GM23338 (cell line): ENCODE data around the gene FUZ. TPM values are rescaled to one million over a fixed set of nuclear protein-coding genes. Genes with fewer than 3 reads are reported as not detected.

Source experiments
- ATAC-seq: fragments of 200-7000 bp; cut with Tn5 transposase; 3 replicates; pipeline ENCODE4 v1.9.1; 2020
- DNase-seq: peaks from one replicate; pipeline ENCODE4 v3.0.0-alpha.2; 2015; ENCODE audit warnings: low spot score
- H2AFZ ChIP-seq: fragments of 200-600 bp; sonication (generic); 2 replicates; pipeline ENCODE4 v1.8.0; 2016; ENCODE audit warnings: antibody characterized with exemption, mild to moderate bottlenecking, moderate library complexity
- H3F3A ChIP-seq: fragments of 200-600 bp; sonication (generic); replicated peaks from 2 replicates; pipeline ENCODE4 v1.8.0; 2017; ENCODE audit warnings: antibody characterized with exemption, mixed run types, low read depth
- H3K27ac ChIP-seq: fragments of 200-600 bp; sonication (generic); 2 replicates; pipeline ENCODE4 v1.6.1; 2016; ENCODE audit warnings: low read depth
- H3K27me3 ChIP-seq: fragments of 200-600 bp; sonication (generic); 2 replicates; pipeline ENCODE4 v1.8.0; 2016; ENCODE audit warnings: mild to moderate bottlenecking, mixed run types, moderate library complexity; ENCODE audit not compliant: insufficient read depth
- H3K36me3 ChIP-seq: fragments of 200-600 bp; sonication (generic); 2 replicates; pipeline ENCODE4 v1.8.0; 2016; ENCODE audit warnings: mild to moderate bottlenecking; ENCODE audit not compliant: insufficient read depth
- H3K4me1 ChIP-seq: fragments of 200-600 bp; sonication (generic); 2 replicates; pipeline ENCODE4 v1.8.0; 2016; ENCODE audit warnings: mild to moderate bottlenecking, moderate library complexity; ENCODE audit not compliant: insufficient read depth
- H3K4me2 ChIP-seq: fragments of 200-600 bp; sonication (generic); 2 replicates; pipeline ENCODE4 v1.7.1; 2017; ENCODE audit warnings: mixed run types
- H3K4me3 ChIP-seq: fragments of 200-600 bp; sonication (generic); 2 replicates; pipeline ENCODE4 v1.6.1; 2016; ENCODE audit warnings: mixed run types
- H3K79me2 ChIP-seq: fragments of 200-600 bp; sonication (generic); replicated peaks from 2 replicates; pipeline ENCODE4 v1.8.0; 2017; ENCODE audit warnings: mild to moderate bottlenecking; ENCODE audit not compliant: insufficient read depth
- H3K9me2 ChIP-seq: fragments of 200-600 bp; sonication (generic); 2 replicates; pipeline ENCODE4 v1.8.0; 2017; ENCODE audit not compliant: insufficient read depth
- H4K20me1 ChIP-seq: fragments of 200-600 bp; sonication (generic); replicated peaks from 2 replicates; pipeline ENCODE4 v1.8.0; 2017; ENCODE audit warnings: mild to moderate bottlenecking; ENCODE audit not compliant: insufficient read depth
- H3K27ac Mint-ChIP-seq: 2 replicates; pipeline ENCODE4 v1.8.0; 2020; ENCODE audit warnings: inconsistent platforms, mild to moderate bottlenecking, moderate library complexity, mixed read lengths
- H3K27me3 Mint-ChIP-seq: 3 replicates; pipeline ENCODE4 v1.8.0; 2022; ENCODE audit warnings: low read depth, mild to moderate bottlenecking, moderate library complexity, mixed read lengths, inconsistent platforms; ENCODE audit not compliant: insufficient read depth, poor library complexity
- H3K36me3 Mint-ChIP-seq: 3 replicates; pipeline ENCODE4 v1.8.0; 2021; ENCODE audit warnings: low read depth, mild to moderate bottlenecking, inconsistent platforms, moderate library complexity, mixed read lengths
- H3K4me1 Mint-ChIP-seq: 3 replicates; pipeline ENCODE4 v1.8.0; 2020; ENCODE audit warnings: mild to moderate bottlenecking, inconsistent platforms, mixed read lengths
- H3K4me3 Mint-ChIP-seq: 3 replicates; pipeline ENCODE4 v1.8.0; 2021; ENCODE audit warnings: moderate library complexity, mild to moderate bottlenecking, inconsistent platforms, mixed read lengths
- H3K9me3 Mint-ChIP-seq: 3 replicates; pipeline ENCODE4 v1.8.0; 2020; ENCODE audit warnings: moderate library complexity, mild to moderate bottlenecking, inconsistent platforms, mixed read lengths
- ETS1 ChIP-seq: IDR thresholded peaks from 2 replicates; pipeline ENCODE4 v1.6.1; 2016; ENCODE audit warnings: antibody characterized with exemption
- EZH2phosphoT487 ChIP-seq: fragments of 200-600 bp; sonication (generic); IDR thresholded peaks from one replicate; pipeline ENCODE4 v1.8.1; 2018; ENCODE audit warnings: antibody characterized with exemption; ENCODE audit not compliant: unreplicated experiment
- ZNF331 ChIP-seq: fragments of 250-450 bp; sonication (Bioruptor Pico); IDR thresholded peaks from 2 replicates; pipeline ENCODE4 v1.5.0; 2020; ENCODE audit warnings: low read depth, mild to moderate bottlenecking, moderate library complexity
- ZNF462 ChIP-seq: fragments of 250-450 bp; sonication (Bioruptor Pico); IDR thresholded peaks from 2 replicates; pipeline ENCODE4 v1.5.0; 2020; ENCODE audit warnings: mild to moderate bottlenecking, moderate library complexity
- polyA plus RNA-seq: library from polyadenylated mRNA; unstranded; fragments of >200 nt; fragmentation: Nextera tagmentation; extraction: Ambion mirVana; gene quantifications from 2 replicates; pipeline ENCODE4 v1.2.1, GENCODE V29; 2016
- total RNA-seq: library from RNA; depleted of rRNA; stranded (reverse); fragments of >200 nt; shearing (Covaris generic); gene quantifications from 2 replicates; pipeline ENCODE4 v1.2.3, GENCODE V29; 2014

FUZ gene
- total and polyA plus RNA-seq, 2 experiments from 2014 or later: 24.3 to 34.8 TPM

GRCh38 chr19:49816590-49816989 lies 3.5 kb upstream of the FUZ start (continued):
- TF ChIP-seq ETS1: no peak

GRCh38 chr19:49814010-49814409 lies 918 bp upstream of the FUZ start:
- Histone ChIP-seq H3K9me2 (no peaks in the 10 kb centered on the region), H3K4me2 (no peak overlapping the region), H3K36me3 (no peaks in the 10 kb centered on the region; the same call in 1 of the 2 replicates), H3K4me1 (peaks cover 10% of the 10 kb centered on the region; the same call in 1 of the 2 replicates), H3K27ac (peak overlapping the region; percentile 0; the same call in 1 of the 2 replicates), H2AFZ (no peak overlapping the region), H3F3A (peaks cover 4% of the 10 kb centered on the region), H3K4me3 (no peak overlapping the region), H3K27me3 (no peaks in the 10 kb centered on the region), H3K79me2 (peaks cover 8% of the 10 kb centered on the region), H4K20me1 (no peaks in the 10 kb centered on the region)
- TF ChIP-seq ZNF462 (no peak), ETS1 (no peak), ZNF331 (CRISPR knock-in tag) (no peak), EZH2phosphoT487 (no peak)
- peak overlapping the region; percentile 92; the same call in 2 of the 3 replicates for H3K4me3 Mint-ChIP-seq
- peak overlapping the region; percentile 85 for H3K27ac Mint-ChIP-seq
- no peak for DNase-seq
- H3K4me1 Mint-ChIP-seq: peaks cover 18% of the 10 kb centered on the region
- peaks cover 30% of the 10 kb centered on the region for H3K27me3 Mint-ChIP-seq
- H3K36me3 Mint-ChIP-seq: peaks cover 5% of the 10 kb centered on the region; the same call in 2 of the 3 replicates
- no peaks in the 10 kb centered on the region; the same call in 2 of the 3 replicates for H3K9me3 Mint-ChIP-seq
- no peak for ATAC-seq
